GM21367 (cell line): ENCODE data around the gene SH3GL3.

ENCODE experiments used
- ATAC-seq: cut with Tn5 transposase; IDR thresholded peaks from one replicate; pipeline ENCODE4 v1.9.1; 2021; ENCODE audit not compliant: unreplicated experiment

SH3GL3 gene

DNA sequence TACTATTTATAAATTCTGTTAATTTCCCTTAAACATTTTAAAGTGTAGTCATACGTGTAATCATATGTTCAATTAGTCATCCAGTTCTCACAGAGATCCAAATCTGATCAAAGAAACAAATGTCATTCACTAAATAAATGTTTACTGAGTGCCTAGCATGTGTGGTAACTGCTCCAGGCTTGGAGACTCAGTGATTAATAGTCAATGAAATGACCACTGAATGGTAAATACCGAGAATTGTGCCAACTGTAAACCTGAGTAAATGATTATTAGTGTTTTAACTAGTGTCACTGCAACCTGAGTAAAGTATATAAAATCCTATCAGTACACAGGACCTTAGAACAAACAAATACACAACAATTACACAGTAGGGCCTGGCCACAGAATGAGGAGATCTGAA, 52.3 kb downstream of the SH3GL3 start:
- no peak for ATAC-seq

DNA sequence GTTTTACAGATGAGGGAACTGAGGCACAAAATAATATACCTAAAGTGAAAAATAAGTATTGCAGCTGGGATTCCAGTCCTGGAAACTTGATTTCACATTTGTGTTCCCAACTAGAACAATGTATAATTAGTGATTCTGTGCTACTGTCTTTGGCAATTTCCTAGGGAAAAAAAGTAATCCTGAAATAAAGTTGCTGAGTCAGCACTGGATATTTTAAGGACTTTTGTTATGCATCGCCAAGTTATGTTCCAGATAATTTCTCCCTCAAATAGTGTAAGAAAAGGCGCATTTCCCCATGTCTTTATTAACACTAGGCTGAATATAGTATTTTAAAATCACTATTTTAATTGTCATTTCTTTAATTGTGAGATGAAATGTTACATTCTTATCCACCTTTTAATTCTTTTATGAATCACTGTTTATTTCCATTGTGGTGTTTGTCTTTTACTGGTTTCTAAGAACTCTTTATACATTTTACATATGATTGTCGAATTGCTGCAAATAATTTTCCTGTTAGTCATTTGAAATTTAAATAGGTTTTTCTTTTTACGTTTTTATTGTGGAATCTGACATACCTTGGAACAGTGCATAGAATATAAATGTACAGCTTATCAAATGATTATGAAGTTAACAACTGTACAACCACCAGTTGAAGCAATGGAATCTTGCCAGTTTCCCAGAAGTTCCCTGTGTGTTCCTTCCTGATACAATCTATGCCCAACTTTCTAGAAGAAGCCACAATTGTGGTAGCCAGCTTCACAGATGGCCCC, 56.6 kb downstream of the SH3GL3 start:
- no peak for ATAC-seq

DNA sequence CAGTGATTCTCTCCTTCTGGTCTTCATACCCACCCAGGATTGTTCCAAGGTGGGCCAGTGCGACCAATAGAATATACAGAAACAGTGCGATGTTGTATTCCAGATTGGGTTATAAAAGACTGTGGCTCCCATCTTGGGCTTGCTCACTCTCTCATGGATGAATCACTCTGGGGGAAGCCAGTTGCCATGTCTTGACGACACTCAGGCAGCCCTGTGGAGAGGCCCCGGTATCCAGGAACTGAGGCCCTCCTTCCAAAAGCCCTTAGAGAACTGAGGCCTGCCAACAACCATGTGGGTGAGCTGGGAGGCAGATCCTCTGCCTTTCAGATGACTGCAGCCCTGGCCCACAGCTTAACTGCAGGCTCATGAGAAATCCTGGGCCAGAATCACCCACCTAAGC, 57.2 kb downstream of the SH3GL3 start:
- no peak for ATAC-seq

DNA sequence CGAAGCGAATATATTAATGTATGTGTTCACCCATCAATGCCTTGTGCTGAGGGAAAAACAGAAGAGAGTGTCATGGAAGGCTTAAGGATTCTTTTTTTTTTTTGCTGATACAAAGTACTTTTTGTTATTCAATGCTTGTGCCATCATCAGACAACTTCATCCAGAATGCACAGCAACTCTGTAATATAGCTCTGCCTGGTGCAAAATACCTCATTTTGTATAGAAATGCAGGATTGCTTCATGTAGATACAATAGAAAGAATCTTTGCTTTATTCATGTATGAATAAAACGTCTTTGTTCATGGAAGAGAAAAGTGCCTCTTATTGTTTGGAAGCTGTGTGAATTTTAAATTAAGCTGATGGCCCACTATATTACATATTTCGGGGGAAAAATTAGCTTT, 62.9 kb downstream of the SH3GL3 start:
- ATAC-seq = no peak

DNA sequence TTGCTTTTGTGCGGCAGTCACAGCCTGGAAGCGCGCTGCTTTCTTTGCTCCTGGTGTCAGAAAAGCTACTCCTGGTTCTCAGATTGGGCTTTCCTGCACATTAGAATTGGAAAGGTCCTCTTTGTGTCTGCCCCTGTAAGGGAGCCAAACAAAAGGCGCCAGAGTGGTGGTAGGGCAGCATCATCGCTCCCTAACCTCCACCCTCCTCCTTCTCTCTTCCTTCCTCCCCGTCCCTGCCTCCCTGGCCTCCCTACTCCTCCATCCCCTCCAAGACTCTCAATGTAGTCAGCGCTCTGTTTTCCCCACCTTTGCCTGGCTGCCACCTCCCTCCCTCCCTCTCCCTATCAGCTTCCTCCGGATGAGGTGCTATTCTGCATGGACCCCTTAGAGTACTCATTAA, 65.3 kb downstream of the SH3GL3 start:
- no peak for ATAC-seq

DNA sequence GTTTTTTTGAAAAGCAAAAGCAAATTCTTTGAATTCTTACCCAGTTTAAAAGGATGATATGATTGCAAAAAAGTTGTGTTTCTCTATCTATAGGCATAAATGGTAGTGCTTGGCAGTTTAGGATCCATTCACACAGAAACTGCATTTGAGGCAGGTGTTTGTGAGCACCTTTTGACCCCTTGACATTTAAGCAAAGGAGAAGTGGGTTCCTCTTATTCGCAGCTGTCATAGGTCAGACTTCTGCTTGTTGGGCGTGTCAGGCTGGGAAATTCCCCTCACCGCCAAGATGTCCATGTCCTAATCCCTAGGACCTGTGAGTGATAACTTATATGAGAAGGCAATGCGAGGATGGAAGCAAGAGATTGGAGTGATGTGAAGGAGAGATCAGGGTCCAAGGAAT, 67.4 kb downstream of the SH3GL3 start:
- ATAC-seq = no peak

DNA sequence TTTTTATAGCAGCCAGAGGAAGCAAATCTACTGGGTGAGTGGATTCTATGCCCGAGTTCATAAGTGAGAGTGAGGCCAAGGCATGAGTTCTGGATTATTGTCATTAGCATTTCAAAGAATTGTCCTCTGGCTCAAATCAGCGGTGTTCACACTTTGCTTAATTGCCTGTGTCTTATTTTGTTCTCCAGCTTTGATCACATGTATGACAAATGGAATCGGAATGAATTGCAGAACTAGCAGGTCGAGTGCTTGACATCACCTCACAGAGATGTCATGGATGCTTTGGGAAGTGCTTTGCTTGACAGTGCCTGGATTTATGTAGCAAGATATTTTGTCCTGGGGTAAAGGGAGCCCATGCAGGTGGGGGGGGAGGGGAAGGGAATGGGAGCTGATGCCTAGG, 68.0 kb downstream of the SH3GL3 start:
- no peak for ATAC-seq

DNA sequence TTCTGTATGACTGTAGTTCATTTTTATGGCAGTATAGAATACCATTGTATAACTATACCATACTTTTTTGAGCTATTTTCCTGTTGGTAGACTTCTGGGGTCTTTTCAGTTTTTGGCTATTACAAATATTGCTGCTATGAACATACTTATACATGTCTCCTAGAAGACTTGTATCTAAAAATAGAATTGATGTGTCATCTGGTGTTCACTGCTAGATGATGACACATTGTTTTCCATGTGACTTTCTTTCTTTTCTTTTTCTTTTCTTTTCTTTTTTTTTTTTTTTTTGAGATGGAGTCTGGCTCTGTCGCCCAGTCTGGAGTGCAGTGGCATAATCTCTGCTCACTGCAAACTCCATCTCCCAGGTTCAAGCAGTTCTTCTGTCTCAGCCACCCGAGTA, 69.8 kb downstream of the SH3GL3 start:
- no peak for ATAC-seq

DNA sequence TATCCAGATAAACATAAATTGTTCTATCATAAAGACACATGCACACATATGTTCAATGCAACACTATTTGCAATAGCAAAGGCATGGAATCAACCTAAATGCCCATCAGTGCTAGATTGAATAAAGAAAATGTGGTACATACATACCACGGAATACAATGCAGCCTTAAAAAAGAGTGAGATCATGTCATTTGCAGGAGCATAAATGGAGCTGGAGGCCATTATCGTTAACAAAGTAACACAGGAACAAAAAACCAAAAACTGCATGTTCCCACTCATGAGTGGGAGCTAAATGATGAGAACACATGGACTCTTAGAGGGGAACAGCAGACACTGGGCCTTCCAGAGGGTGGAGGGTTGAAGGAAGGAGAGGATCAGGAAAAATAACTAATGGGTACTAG, 79.2 kb downstream of the SH3GL3 start:
- no peak for ATAC-seq

DNA sequence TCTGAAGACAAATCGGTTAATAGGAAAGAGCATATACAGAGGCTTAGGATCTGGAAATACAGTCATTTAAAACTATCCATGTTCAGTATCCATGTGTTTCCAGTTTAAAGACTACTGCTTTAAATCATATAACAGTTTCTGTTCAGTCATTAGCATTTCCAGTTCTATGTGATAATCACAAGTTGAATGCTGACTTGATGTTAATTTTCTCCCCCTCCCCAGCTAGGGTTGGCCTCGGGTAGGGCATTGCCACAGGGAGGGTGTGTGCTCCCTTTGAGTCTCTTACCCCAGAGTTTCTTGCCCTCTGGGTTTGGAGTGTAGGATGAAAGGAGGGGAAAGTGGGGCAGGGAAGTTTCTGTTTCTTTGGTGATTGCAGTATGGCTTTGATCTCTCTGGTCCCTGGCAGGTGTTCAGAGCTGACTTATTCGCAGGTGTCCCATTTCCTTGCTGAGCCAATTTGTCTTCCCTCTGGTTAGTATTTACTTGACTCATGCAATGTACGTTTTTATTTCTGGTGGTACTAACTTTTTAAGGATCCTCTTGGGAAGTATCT, 86.3 kb downstream of the SH3GL3 start:
- ATAC-seq = no peak

DNA sequence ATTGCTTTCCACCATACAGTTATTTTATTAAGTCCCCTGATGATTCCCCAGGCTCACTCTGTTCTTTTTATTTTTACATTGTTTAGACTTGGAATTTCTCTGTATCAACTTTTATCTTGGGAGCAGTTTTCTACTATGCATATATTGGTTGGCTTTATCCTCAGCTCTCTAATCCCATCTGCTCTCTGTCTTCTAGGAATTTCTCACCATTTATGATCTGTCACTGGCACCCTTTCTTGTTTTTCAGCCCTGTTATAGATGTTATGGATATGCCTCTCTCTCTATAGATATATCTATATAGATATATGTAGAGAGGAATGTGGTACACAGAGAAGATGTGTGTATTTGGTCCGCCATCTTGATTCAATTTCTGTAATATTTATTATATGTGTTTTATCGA, 90.5 kb downstream of the SH3GL3 start:
- ATAC-seq = no peak

DNA sequence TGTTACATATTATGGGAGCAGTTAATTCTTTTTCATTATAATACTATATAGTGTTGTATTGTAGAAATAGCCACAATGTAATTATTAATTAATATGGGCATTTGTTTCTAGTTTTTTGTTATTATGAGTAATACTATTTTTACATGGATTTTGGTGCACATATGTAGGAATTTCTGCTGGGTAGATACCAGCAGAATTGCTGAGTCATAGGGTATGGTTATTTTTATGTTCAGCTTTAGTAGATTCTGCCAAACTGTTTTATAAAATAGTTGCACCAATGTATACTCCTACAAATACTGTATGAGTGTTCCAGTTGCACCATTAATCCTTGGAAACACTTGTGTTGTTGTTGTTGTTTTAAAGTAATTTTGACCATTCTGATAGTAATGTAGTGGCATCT, 91.5 kb downstream of the SH3GL3 start:
- ATAC-seq = no peak

DNA sequence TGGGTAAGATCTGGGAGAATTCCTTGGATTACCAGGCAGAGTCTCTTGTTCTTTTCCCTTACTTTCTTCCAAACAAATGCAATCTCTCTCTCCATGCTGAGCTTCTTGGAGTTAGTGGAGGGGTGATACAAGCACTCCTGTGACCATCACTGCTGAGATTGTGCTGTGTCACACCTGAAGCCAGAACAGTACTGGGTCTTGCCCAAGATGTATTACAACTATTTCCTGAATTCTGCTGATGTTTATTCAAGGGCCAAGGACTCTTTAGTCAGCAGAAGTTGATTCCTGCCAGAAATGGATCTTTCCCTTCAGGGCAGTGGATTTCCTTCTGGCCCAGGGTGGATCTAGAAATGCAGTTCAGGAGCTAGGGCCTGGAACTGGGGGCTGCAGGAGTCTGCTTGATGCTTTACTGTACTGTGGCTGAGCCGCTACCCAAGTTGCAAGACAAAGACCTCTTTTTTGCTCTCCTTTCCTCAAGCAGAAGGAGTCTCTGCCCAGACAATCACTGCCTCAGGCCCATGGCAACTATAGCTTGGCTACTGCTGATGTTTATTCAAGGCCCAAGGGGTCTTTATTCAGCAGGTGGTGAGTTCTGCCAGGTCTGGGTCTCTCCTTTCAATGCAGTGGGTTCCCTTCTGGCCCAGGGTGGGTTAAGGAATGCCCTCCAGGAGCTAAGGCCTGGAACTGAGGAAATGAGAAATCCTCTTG, 98.8 kb downstream of the SH3GL3 start:
- no peak for ATAC-seq

DNA sequence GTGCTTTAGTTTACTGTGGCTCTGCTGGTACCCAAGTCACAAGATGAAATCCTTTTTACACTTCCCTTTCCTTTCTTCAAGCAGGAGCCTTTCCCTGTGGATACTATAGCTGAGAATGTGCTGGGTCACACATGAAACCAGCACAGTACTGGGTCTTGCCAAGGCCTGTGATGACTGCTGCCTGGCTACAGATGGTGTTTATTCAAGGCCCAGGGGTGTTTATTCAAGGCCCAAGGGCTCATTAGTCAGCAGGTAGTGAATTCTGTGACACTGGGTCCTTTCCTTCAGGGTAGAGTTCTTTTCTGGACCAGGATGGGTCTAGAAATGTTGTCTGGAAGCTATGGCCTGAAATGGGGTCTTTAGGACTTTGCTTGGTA, 99.4 kb downstream of the SH3GL3 start:
- no peak for ATAC-seq

DNA sequence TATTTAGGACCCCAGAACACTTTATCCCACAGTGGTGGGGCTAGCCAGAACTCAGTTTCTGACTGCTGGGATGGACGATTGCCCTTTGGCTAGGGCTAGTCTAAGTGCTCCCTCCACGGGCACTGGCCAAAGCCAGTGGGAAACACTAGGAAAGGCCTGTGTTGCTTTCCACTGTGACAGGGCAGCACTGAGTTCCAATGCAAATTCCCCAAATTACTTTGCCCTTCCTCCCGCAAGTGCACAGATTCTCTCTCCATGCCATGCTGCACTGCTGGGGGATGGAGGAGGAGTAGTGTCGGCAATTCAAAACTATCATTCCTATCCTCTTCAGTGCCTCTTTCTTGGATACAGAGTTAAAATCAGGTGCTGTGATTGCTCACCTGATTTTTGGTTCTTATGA, 100.0 kb downstream of the SH3GL3 start:
- no peak for ATAC-seq

DNA sequence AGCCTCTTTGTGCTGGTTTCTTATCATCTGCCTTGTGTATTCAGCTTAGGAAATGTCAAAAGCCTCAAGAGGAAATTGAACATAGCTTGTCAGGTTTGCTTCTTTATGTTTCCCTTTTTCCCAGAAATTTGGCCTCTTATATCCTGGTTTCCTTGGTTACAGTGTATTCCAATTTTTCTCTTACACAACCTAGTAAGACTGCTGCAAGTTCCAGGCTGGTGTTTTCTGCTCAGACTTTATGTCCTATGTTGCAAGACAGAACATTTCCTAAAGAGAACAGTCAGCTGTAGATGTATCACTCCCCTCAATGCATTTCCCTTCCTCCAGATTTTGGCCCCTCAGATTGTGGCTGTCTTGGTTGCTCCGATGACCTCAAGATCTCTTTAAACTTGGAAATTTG, 102.5 kb downstream of the SH3GL3 start:
- no peak for ATAC-seq

DNA sequence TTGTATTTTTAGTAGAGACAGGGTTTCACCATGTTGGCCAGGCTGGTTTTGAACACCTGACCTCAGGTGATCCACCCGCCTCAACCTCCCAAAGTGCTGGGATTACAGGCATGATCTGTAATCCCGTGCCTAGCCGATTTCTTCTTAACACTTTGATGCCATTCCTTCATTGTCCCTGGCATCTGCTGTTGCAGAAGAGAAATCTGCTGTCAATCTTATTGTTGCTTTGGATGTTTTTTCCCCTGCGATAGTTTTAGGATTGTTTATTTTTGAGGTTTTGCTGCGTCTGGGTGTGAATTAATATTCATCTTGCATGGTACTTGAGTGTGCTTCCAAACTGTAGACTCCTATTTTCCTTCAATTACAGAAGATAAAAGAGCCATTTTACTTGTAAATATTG, 107.4 kb downstream of the SH3GL3 start:
- ATAC-seq = no peak

DNA sequence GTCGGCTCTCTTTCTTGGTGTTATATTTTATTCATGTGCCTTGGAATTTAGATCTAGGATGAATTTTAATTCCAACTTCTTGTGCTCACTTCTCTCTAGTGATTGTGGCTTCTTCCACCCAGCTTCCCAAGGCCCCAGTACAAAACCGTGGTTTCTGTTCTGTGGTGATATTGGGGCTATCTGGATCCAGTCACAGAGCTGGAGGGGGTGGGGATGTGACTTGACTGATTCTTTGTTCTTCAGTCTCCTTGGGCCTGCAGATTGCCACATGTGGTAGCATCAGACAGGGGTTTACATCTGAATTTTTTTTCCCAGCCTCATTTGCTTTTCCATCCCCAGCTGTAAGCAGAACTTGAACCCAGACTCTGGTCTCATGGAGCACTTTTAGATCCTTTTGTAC, 108.2 kb downstream of the SH3GL3 start:
- ATAC-seq = no peak

DNA sequence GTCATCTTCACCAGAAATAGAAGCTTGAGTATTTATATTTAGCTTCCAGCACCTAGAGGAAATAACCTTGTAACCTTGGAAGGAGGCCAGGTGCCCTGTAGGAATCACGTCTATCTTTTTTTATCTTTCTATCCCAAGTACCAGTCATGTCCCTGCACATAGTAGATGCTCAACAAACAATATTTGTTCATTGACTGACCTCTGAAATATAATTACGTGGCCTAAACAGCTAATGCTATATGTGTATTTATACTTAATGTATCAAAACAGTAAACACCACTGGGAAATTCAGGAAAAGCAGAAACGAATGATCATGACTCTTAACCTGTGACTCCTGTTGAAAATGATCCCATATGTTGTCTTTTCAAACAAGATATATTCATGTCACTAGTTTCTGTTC, 108.9 kb downstream of the SH3GL3 start:
- ATAC-seq = no peak

DNA sequence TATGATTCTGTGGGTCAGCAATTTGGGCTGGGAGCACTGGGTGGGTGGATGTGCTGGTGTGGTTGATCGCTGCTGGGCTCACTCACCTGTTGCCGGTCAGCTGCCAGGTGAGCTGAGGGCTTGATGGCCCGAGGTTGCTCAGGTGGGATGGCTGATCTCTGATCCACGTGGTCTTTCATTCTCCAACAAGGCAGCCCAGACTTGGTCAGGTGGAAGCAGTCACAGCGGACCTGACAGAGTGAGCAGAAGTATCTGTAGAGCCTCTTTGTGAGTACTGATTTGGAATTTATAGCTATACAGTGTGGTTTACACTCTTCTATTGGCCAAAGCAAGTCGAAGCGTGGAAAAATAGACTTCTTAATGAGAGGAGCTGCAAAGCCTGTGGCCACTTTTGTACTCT, 109.6 kb downstream of the SH3GL3 start:
- no peak for ATAC-seq

DNA sequence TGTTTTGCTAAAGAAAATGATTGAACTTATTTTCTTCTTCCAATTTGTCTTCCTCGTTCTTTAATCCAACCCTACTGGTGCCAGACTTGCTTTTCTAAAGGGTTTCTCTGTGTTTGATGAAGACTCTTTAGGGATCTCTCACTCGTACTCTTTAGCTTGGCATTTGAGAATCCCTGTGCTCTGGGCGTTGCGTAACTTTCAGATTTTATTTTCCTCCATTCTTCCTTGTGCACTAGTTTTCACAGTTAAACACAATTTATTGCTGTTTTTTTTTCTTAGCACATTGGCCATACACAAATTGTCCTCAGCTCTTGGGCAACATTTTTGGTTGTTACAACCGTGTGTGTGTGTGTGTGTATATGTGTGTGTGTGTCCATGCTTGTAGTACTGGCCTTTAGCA, 111.0 kb downstream of the SH3GL3 start:
- no peak for ATAC-seq

DNA sequence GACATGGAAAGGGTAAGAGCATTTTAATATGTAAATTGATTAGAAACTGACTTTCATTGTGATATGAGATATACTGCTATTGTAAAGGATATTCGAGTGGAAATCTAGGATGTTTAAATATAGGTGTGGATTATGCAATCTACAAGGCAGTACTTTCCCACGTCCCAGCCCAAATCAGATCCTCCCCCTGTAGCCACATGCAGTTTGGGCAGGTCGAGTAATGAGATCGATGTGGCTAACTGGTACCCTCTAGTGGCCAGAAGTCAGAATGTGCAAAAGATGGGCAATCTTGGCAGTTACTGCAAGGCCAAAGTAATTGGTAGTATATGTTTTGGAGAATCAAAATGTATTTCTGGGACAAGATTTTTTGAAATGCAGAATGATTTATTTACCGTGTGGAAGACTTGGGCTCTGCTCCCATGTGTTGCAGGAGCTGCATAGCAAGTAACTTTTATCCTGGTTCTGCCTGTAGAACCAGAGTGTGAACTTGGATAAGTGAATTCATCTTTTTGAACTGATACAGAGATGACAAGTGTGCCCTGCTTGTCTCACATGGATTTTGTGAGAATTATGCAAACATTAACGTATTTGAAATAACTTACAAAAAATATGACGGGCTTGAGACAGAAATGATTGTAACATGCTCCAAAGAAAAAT, 112.3 kb downstream of the SH3GL3 start:
- no peak for ATAC-seq
